ENCODE measurements around the gene CNIH1.

Gene CNIH1

DNA sequence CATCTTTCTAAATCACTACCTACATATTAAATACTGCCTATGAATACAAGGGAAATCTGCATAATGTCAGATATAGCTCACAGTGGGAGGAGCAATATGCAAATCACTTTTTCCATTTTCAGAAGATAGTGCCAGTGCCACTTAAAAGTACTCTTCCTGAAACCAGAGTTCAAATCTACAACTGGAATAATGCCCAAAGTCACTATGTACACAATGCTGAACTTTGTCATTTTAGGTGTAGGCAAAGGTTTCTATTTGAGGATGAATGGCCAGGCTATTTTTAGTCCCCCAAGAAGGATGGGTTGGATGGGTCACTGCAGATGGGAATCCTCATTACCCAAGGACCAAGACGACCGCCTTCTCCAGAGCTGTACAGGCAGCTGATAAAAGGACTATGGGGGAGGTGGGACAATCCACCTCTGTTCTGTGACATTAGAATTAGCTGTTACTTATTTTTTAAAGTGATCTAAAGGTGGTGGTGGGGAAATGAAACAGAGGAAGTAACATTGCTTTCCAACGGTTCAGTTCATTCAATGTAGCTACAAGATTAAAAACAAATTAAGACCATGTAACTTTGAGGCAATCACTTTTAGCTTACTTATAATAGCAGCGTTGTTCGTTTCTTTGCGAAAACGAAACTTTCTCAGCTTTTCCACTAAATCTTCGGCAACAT, 42.0 kb upstream of the CNIH1 start:
- Histone ChIP-seq H3K9me3 (ENCODE audit: control insufficient read depth in 1 of 2, low read length in 2 of 2) (no peaks in the 10 kb centered on the region), H3K4me3 (ENCODE audit: low read depth in 1 of 2, low read length in 2 of 2) (peak overlapping the region in 1 of 2 donors; percentile 36), H3K27me3 (ENCODE audit: control insufficient read depth in 1 of 2, insufficient read depth in 2 of 2, low read length in 2 of 2) (no peaks in the 10 kb centered on the region), H3K9ac (ENCODE audit: low read depth in 1 of 2, low read length in 2 of 2) (no peak overlapping the region), H3K27ac (ENCODE audit: low read depth, low read length) (no peak overlapping the region), H3K36me3 (ENCODE audit: control insufficient read depth in 1 of 2, insufficient read depth in 2 of 2, low read length in 2 of 2) (peaks cover 15 to 33% of the 10 kb centered on the region in 2 donors), H3K4me1 (ENCODE audit: control insufficient read depth in 1 of 2, insufficient read depth in 2 of 2, low read length in 2 of 2) (peaks cover 26 to 39% of the 10 kb centered on the region in 2 donors)

DNA sequence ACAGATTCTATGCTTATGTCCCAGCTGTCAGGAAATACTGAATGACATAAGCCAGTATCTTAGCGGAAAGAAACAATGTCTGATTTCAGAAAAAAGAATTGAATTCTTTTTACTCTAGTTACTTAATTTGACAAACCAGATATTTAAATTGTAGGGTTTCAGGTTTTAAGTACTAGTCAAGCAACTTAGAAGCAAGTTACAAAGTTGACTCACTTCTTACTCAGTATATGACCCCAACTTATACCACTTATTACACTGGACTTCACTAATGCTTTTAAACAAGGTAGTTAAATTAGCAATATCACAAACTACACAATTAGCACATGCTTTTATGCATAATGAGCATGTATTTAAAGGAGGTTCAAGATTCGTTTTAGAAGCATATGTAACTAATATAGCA, 40.5 kb upstream of the CNIH1 start:
- Histone ChIP-seq H3K9me3 (ENCODE audit: control insufficient read depth in 1 of 2, low read length in 2 of 2) (no peaks in the 10 kb centered on the region), H3K36me3 (ENCODE audit: control insufficient read depth in 1 of 2, insufficient read depth in 2 of 2, low read length in 2 of 2) (peaks cover 15 to 39% of the 10 kb centered on the region in 2 donors), H3K9ac (ENCODE audit: low read depth in 1 of 2, low read length in 2 of 2) (no peak overlapping the region), H3K27me3 (ENCODE audit: control insufficient read depth in 1 of 2, insufficient read depth in 2 of 2, low read length in 2 of 2) (no peaks in the 10 kb centered on the region), H3K27ac (ENCODE audit: low read depth, low read length) (no peak overlapping the region), H3K4me1 (ENCODE audit: control insufficient read depth in 1 of 2, insufficient read depth in 2 of 2, low read length in 2 of 2) (peaks cover 14 to 30% of the 10 kb centered on the region in 2 donors), H3K4me3 (ENCODE audit: low read depth in 1 of 2, low read length in 2 of 2) (no peak overlapping the region)

DNA sequence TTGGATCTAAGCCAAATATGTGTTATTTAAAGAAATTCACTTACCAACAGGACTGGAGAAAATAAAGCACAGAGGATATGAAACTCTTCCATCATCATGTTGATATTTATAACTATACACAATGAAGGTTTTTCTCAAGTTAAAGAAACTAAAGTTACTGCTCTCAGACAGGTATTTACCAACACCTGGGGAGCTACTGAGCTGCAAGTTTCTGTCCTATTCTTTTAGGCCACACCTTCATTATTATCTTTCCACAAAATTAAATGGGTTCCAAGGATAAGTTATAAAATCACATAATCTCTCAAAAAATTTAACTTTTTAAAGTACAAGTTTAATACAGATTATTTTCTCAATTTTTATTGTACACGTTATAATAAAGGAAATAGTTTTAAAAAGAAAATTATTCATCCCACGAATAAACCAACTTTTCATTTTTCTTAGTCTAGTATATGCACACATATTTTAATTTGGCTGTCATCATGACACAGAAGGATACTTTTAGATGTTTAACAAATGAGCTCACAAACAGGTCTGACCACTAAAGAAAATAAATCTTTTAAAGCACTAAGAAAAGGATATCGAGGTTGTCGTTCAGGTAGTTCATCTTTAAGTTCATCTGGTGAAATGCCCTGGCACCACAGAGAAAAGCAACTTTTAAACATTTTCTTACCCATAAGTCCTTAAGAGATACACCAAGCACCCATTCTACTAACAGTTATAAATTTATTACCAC, 39.8 kb upstream of the CNIH1 start:
- H3K4me3 ChIP-seq (ENCODE audit: low read depth in 1 of 2, low read length in 2 of 2): no peak overlapping the region

DNA sequence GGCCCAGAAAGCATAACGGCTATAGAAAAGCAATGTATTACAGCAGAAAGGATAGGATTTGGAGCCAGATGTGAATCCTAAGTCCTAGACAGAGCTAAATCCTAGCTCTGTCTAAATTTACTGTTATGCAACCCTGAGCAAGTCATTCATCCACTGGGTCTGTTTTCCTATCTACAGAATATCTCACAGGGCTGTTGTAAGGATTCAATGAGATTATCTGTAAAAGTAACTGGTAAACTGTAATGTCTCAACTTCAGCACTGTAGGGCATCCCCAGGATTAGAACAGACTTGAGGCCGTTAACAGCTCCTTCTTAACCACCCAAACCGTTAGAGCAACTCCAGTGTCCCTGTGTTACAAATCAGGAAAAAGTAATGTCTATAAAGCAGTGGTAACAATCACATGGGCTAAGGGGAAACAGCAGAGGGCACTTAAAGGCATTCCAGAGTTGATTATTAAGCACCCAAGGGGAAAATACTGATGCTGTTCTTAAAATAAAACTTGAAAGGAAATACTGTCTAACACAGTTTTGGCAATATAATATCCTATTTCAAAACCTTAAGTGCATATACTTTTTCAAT, 37.6 kb upstream of the CNIH1 start:
- H3K36me3 ChIP-seq (ENCODE audit: control insufficient read depth in 1 of 2, insufficient read depth in 2 of 2, low read length in 2 of 2): peaks cover 15 to 42% of the 10 kb centered on the region in 2 donors
- H3K4me3 ChIP-seq (ENCODE audit: low read depth in 1 of 2, low read length in 2 of 2): no peak overlapping the region
- no peak overlapping the region for H3K27ac ChIP-seq (ENCODE audit: low read depth, low read length)
- no peaks in the 10 kb centered on the region for H3K27me3 ChIP-seq (ENCODE audit: control insufficient read depth in 1 of 2, insufficient read depth in 2 of 2, low read length in 2 of 2)
- no peaks in the 10 kb centered on the region for H3K9me3 ChIP-seq (ENCODE audit: control insufficient read depth in 1 of 2, low read length in 2 of 2)
- peaks cover 7 to 16% of the 10 kb centered on the region in 2 donors for H3K4me1 ChIP-seq (ENCODE audit: control insufficient read depth in 1 of 2, insufficient read depth in 2 of 2, low read length in 2 of 2)
- H3K9ac ChIP-seq (ENCODE audit: low read depth in 1 of 2, low read length in 2 of 2): no peak overlapping the region

More for the DNA sequence above, 39.8 kb upstream of the CNIH1 start:
- Histone ChIP-seq H3K36me3 (ENCODE audit: control insufficient read depth in 1 of 2, insufficient read depth in 2 of 2, low read length in 2 of 2) (peaks cover 15 to 40% of the 10 kb centered on the region in 2 donors), H3K27ac (ENCODE audit: low read depth, low read length) (no peak overlapping the region), H3K9ac (ENCODE audit: low read depth in 1 of 2, low read length in 2 of 2) (no peak overlapping the region), H3K9me3 (ENCODE audit: control insufficient read depth in 1 of 2, low read length in 2 of 2) (no peaks in the 10 kb centered on the region), H3K4me1 (ENCODE audit: control insufficient read depth in 1 of 2, insufficient read depth in 2 of 2, low read length in 2 of 2) (peaks cover 10 to 24% of the 10 kb centered on the region in 2 donors), H3K27me3 (ENCODE audit: control insufficient read depth in 1 of 2, insufficient read depth in 2 of 2, low read length in 2 of 2) (no peaks in the 10 kb centered on the region)

DNA sequence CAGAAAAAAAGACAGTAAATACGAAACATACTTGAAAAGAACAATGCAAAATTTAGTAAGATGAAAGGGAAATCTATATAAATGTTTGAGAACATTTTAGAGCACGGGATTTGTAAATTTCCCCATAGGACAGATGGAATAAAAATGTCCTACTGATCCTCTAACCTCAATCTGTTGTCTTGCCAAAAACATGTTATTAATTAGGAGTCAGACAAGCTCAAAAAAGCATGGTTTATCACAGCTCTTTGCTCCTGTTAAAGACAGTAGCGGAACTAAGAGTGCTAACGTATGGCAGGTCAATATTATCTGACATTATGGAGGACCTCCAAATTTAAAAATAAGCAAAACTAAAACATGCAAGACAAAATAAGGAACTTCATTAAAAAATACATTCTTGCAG, 34.7 kb upstream of the CNIH1 start:
- H3K27me3 ChIP-seq (ENCODE audit: control insufficient read depth in 1 of 2, insufficient read depth in 2 of 2, low read length in 2 of 2): no peaks in the 10 kb centered on the region
- peaks cover 10 to 31% of the 10 kb centered on the region in 2 donors for H3K36me3 ChIP-seq (ENCODE audit: control insufficient read depth in 1 of 2, insufficient read depth in 2 of 2, low read length in 2 of 2)
- H3K4me1 ChIP-seq (ENCODE audit: control insufficient read depth in 1 of 2, insufficient read depth in 2 of 2, low read length in 2 of 2): peaks cover 2 to 8% of the 10 kb centered on the region in 2 donors
- H3K4me3 ChIP-seq (ENCODE audit: low read depth in 1 of 2, low read length in 2 of 2): no peak overlapping the region
- H3K9ac ChIP-seq (ENCODE audit: low read depth in 1 of 2, low read length in 2 of 2): no peak overlapping the region
- no peaks in the 10 kb centered on the region for H3K9me3 ChIP-seq (ENCODE audit: control insufficient read depth in 1 of 2, low read length in 2 of 2)
- no peak overlapping the region for H3K27ac ChIP-seq (ENCODE audit: low read depth, low read length)

DNA sequence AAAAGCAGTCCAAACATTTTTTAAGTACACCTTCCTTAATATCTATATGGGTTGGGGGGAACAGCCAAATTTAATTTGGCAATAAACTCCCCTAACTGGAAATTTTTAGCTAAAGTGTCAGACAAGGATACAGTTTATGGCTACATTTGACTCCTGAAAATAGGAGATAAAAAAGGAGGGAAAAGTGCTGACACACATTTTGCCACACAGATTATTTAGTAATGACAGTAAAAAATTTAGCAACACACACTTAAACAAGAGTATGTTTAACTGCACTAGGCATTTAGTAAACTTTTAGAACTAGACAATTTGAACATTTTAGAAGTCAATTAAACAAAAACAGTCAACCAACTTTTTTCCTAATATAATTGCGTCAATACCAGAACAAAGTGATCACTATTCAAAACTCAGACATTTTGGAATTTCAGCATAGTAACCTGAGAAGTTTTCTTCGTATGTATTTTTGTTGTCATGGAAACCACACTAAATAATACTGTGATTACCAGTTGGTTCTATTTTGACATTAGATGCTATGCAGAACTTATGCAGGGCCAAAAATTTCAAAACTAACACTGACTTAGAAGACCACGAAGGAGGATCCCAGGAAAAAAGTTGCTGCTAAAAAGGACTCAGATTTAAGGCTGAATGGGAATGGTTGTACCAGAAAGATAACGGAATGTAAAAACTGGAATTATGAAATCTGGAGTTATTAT, 34.2 kb upstream of the CNIH1 start:
- H3K36me3 ChIP-seq (ENCODE audit: control insufficient read depth in 1 of 2, insufficient read depth in 2 of 2, low read length in 2 of 2): peaks cover 8 to 29% of the 10 kb centered on the region in 2 donors
- no peak overlapping the region for H3K4me3 ChIP-seq (ENCODE audit: low read depth in 1 of 2, low read length in 2 of 2)
- peaks cover 8 to 12% of the 10 kb centered on the region in 2 donors for H3K4me1 ChIP-seq (ENCODE audit: control insufficient read depth in 1 of 2, insufficient read depth in 2 of 2, low read length in 2 of 2)
- H3K27me3 ChIP-seq (ENCODE audit: control insufficient read depth in 1 of 2, insufficient read depth in 2 of 2, low read length in 2 of 2): no peaks in the 10 kb centered on the region
- H3K27ac ChIP-seq (ENCODE audit: low read depth, low read length): no peak overlapping the region
- no peak overlapping the region for H3K9ac ChIP-seq (ENCODE audit: low read depth in 1 of 2, low read length in 2 of 2)
- no peaks in the 10 kb centered on the region for H3K9me3 ChIP-seq (ENCODE audit: control insufficient read depth in 1 of 2, low read length in 2 of 2)

DNA sequence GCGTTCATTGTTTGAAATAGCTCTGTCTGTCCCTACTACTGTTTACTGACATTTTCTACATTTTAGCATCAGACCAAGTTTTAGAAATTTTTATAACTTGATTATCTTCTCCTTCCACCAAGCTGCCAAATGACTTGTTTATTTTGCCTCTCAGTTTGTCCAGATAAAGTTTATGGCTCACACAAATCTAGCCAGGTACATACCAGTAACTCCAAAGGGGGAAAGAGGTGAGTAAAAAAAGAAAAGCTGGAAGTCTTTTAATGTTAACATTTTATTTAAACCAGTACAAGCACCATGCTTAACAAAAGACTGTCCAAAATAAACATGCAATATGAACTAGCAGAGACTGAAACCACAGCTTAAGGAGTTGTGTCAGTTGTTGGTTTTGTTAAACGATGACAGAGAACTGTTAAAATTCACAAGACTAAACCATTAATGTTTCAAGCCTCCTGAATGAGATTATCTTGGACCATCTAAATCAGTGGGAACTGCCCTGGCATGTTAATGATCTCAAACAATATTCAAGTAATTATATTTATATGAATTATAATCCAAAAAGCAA, 33.1 kb upstream of the CNIH1 start:
- H3K4me3 ChIP-seq (ENCODE audit: low read depth in 1 of 2, low read length in 2 of 2): no peak overlapping the region
- H3K9me3 ChIP-seq (ENCODE audit: control insufficient read depth in 1 of 2, low read length in 2 of 2): no peaks in the 10 kb centered on the region
- H3K27me3 ChIP-seq (ENCODE audit: control insufficient read depth in 1 of 2, insufficient read depth in 2 of 2, low read length in 2 of 2): no peaks in the 10 kb centered on the region
- no peak overlapping the region for H3K27ac ChIP-seq (ENCODE audit: low read depth, low read length)
- H3K9ac ChIP-seq (ENCODE audit: low read depth in 1 of 2, low read length in 2 of 2): no peak overlapping the region
- H3K36me3 ChIP-seq (ENCODE audit: control insufficient read depth in 1 of 2, insufficient read depth in 2 of 2, low read length in 2 of 2): peaks cover 8 to 23% of the 10 kb centered on the region in 2 donors
- peaks cover 8 to 12% of the 10 kb centered on the region in 2 donors for H3K4me1 ChIP-seq (ENCODE audit: control insufficient read depth in 1 of 2, insufficient read depth in 2 of 2, low read length in 2 of 2)

DNA sequence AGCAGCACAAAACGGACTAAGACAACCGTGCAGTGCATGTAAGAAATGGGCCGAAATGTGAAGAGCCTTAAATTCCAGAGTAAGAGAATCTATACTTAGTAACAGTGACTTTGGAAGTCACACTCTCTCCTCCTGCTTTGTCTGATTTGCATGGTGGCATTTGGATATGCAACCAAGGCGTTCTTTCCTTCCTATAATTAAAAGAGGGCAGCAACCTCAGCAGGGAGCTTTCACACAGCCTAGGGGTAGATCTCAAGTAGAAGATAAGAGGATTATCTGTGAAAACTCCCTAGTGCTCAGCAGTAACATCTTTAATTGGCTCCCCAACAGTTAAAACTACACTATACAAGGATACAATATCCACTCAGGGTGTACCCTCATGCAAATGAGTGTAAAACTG, 31.1 kb upstream of the CNIH1 start:
- no peaks in the 10 kb centered on the region for H3K27me3 ChIP-seq (ENCODE audit: control insufficient read depth in 1 of 2, insufficient read depth in 2 of 2, low read length in 2 of 2)
- no peak overlapping the region for H3K27ac ChIP-seq (ENCODE audit: low read depth, low read length)
- no peak overlapping the region for H3K9ac ChIP-seq (ENCODE audit: low read depth in 1 of 2, low read length in 2 of 2)
- H3K4me1 ChIP-seq (ENCODE audit: control insufficient read depth in 1 of 2, insufficient read depth in 2 of 2, low read length in 2 of 2): peaks cover 8 to 12% of the 10 kb centered on the region in 2 donors
- no peak overlapping the region for H3K4me3 ChIP-seq (ENCODE audit: low read depth in 1 of 2, low read length in 2 of 2)
- peaks cover 0 to 7% of the 10 kb centered on the region in 2 donors for H3K9me3 ChIP-seq (ENCODE audit: control insufficient read depth in 1 of 2, low read length in 2 of 2)
- H3K36me3 ChIP-seq (ENCODE audit: control insufficient read depth in 1 of 2, insufficient read depth in 2 of 2, low read length in 2 of 2): peaks cover 0 to 7% of the 10 kb centered on the region in 2 donors

DNA sequence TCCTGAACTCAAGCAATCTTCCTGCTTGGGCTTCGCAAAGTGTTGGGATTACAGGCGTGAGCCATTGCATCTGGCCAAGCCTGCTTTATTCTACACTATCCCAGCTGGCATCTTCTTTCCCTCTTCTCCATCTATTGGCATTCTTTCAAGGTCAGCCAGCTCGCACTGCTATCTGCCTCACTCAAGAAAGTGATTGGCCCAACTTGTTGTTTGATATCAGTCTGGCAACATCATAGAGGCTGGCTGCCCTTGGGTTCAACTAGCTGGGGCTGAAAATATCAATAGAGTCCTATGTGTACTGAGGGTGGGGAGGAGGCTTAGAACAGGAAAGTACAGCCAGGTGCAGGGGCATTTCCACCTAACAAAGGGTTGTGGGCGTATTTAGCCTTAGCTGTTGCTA, 30.5 kb upstream of the CNIH1 start:
- Histone ChIP-seq H3K4me1 (ENCODE audit: control insufficient read depth in 1 of 2, insufficient read depth in 2 of 2, low read length in 2 of 2) (peaks cover 8 to 12% of the 10 kb centered on the region in 2 donors), H3K36me3 (ENCODE audit: control insufficient read depth in 1 of 2, insufficient read depth in 2 of 2, low read length in 2 of 2) (peaks cover 0 to 7% of the 10 kb centered on the region in 2 donors), H3K9ac (ENCODE audit: low read depth in 1 of 2, low read length in 2 of 2) (no peak overlapping the region), H3K4me3 (ENCODE audit: low read depth in 1 of 2, low read length in 2 of 2) (no peak overlapping the region), H3K9me3 (ENCODE audit: control insufficient read depth in 1 of 2, low read length in 2 of 2) (peaks cover 0 to 13% of the 10 kb centered on the region in 2 donors), H3K27ac (ENCODE audit: low read depth, low read length) (no peak overlapping the region), H3K27me3 (ENCODE audit: control insufficient read depth in 1 of 2, insufficient read depth in 2 of 2, low read length in 2 of 2) (no peaks in the 10 kb centered on the region)
